Esophagus muscularis mucosa (tissue), 3 donors: ENCODE measurements around the gene MFRP.

Experiments
- POLR2AphosphoS5 ChIP-seq, 2 donors: sonication (generic); formaldehyde crosslinking; IDR thresholded peaks; one replicate each; pipeline ENCODE4 v1.6.1; 2017; ENCODE audit warnings: antibody characterized with exemption in 2 of 2
- TF ChIP-seq, protein P1 (sequence below), 3 experiments: fragments of 200-600 bp in 2 of 3; fragments of 450-650 bp in 1 of 3; sonication (generic) in 2 of 3; IDR thresholded peaks; one replicate each; pipeline ENCODE4 v1.5.1; 2017 to 2019; ENCODE audit warnings: antibody characterized with exemption in 3 of 3, mild to moderate bottlenecking in 2 of 3, moderate library complexity in 1 of 3

DNA sequence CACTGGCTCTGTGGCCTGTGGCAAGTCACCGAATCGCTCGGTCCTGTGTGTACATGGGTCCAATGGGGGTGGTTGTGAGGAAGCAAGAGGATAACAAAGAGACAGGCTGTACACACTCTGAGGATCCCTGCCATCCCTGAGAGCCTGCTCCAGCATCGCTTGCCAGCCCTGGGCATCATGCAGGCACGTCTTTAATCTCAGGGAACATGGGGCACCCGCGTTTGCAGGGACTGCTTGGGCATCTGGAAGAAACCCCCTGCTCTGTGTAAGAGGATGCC, 4.5 kb downstream of the MFRP start:
- TF ChIP-seq, protein P1, sequence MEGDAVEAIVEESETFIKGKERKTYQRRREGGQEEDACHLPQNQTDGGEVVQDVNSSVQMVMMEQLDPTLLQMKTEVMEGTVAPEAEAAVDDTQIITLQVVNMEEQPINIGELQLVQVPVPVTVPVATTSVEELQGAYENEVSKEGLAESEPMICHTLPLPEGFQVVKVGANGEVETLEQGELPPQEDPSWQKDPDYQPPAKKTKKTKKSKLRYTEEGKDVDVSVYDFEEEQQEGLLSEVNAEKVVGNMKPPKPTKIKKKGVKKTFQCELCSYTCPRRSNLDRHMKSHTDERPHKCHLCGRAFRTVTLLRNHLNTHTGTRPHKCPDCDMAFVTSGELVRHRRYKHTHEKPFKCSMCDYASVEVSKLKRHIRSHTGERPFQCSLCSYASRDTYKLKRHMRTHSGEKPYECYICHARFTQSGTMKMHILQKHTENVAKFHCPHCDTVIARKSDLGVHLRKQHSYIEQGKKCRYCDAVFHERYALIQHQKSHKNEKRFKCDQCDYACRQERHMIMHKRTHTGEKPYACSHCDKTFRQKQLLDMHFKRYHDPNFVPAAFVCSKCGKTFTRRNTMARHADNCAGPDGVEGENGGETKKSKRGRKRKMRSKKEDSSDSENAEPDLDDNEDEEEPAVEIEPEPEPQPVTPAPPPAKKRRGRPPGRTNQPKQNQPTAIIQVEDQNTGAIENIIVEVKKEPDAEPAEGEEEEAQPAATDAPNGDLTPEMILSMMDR (IDR thresholded peaks at IDR 0.05) = no peak
- no peak for TF ChIP-seq POLR2AphosphoS5 (IDR thresholded peaks at IDR 0.05)
